ENCODE data around the gene DENND5B.
"Not testable (repeated sequence)": the region's sequence is repeated elsewhere in the genome, so short reads cannot be mapped to it uniquely, and the experiment has no call there.

Gene DENND5B

GRCh38 chr12:31506515-31507306, 84.2 kb downstream of the DENND5B start:
- Histone ChIP-seq H3K36me3 (ENCODE audit: control insufficient read depth in 2 of 2, insufficient read depth in 2 of 2, low read length in 2 of 2) (no peaks in the 10 kb centered on the region), H3K4me3 (ENCODE audit: low read length in 2 of 2) (no peak overlapping the region), H3K4me1 (ENCODE audit: control insufficient read depth, insufficient read depth, low read length) (peaks cover 7% of the 10 kb centered on the region), H3K9me3 (ENCODE audit: control insufficient read depth in 2 of 2, low read length in 2 of 2) (peaks cover 2 to 3% of the 10 kb centered on the region in 2 donors), H3K27ac (ENCODE audit: low read length) (no peak overlapping the region), H3K9ac (ENCODE audit: low read length in 2 of 2) (no peak overlapping the region), H3K27me3 (ENCODE audit: control insufficient read depth in 1 of 2, insufficient read depth in 2 of 2, low read length in 2 of 2) (no peaks in the 10 kb centered on the region)

DNA sequence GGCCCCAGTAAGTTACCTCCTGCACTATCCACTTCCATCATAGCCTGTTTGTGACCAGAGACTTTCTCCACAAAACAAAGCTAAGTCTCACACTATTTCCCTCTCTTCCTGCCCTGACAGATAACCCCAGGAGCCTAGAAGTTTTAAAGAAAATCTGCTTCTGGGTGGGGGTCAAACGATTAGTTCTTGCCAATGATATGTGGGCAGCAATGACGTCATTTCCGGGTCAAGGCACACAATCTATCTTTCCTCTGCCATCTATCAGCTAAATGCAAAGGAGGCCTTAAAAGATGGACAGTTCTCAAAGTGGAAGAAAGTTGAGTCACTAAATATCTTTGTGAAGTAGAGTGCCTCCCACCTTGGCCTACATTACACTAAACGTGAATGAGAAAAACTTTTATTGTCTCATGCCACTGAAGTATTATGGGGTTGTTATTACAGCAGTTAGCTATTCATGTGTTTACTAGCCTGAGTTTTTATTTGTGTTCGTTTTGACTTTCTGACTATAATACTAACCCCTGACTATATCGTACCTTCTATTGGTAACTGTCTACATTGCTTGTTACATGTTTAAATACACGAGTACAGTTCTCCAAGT, 86.2 kb downstream of the DENND5B start:
- H3K4me3 ChIP-seq (ENCODE audit: low read length in 2 of 2), result no peak overlapping the region
- no peak overlapping the region for H3K9ac ChIP-seq (ENCODE audit: low read length in 2 of 2)
- no peaks in the 10 kb centered on the region for H3K27me3 ChIP-seq (ENCODE audit: control insufficient read depth in 1 of 2, insufficient read depth in 2 of 2, low read length in 2 of 2)
- no peak overlapping the region for H3K27ac ChIP-seq (ENCODE audit: low read length)
- peaks cover 2 to 3% of the 10 kb centered on the region in 2 donors for H3K9me3 ChIP-seq (ENCODE audit: control insufficient read depth in 2 of 2, low read length in 2 of 2)
- no peaks in the 10 kb centered on the region for H3K36me3 ChIP-seq (ENCODE audit: control insufficient read depth in 2 of 2, insufficient read depth in 2 of 2, low read length in 2 of 2)
- peaks cover 1% of the 10 kb centered on the region for H3K4me1 ChIP-seq (ENCODE audit: control insufficient read depth, insufficient read depth, low read length)

GRCh38 chr12:31501014-31501413, 89.9 kb downstream of the DENND5B start:
- H3K9ac ChIP-seq (ENCODE audit: low read length in 2 of 2); H3K27me3 ChIP-seq (ENCODE audit: control insufficient read depth in 1 of 2, insufficient read depth in 2 of 2, low read length in 2 of 2); H3K27ac ChIP-seq (ENCODE audit: low read length); H3K9me3 ChIP-seq (ENCODE audit: control insufficient read depth in 2 of 2, low read length in 2 of 2); H3K4me1 ChIP-seq (ENCODE audit: control insufficient read depth, insufficient read depth, low read length); H3K36me3 ChIP-seq (ENCODE audit: control insufficient read depth in 2 of 2, insufficient read depth in 2 of 2, low read length in 2 of 2); H3K4me3 ChIP-seq (ENCODE audit: low read length in 2 of 2): not testable (repeated sequence)

DNA sequence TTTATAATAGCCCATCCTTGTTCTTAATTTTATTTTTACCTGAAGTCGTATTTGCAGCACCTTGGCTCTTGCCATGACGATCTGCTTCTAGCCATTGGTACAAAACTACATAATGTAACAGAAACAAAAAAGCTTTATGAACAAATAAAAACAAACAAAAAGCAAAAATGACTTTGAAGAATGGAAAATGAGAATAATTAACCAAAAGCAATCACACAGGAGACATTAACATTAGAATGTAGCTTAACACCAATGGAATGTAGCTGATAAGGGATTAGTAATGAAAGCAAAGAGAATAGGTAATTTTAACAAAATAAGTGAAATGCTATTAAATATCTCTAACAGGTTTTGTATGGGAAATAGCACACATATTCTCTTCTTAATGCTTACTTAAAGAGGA, 91.4 kb downstream of the DENND5B start:
- no peaks in the 10 kb centered on the region for H3K36me3 ChIP-seq (ENCODE audit: control insufficient read depth in 2 of 2, insufficient read depth in 2 of 2, low read length in 2 of 2)
- no peaks in the 10 kb centered on the region for H3K4me1 ChIP-seq (ENCODE audit: control insufficient read depth, insufficient read depth, low read length)
- H3K27me3 ChIP-seq (ENCODE audit: control insufficient read depth in 1 of 2, insufficient read depth in 2 of 2, low read length in 2 of 2), result no peaks in the 10 kb centered on the region
- H3K9ac ChIP-seq (ENCODE audit: low read length in 2 of 2), result no peak overlapping the region
- H3K4me3 ChIP-seq (ENCODE audit: low read length in 2 of 2), result no peak overlapping the region
- peaks cover 0 to under 1% of the 10 kb centered on the region in 2 donors for H3K9me3 ChIP-seq (ENCODE audit: control insufficient read depth in 2 of 2, low read length in 2 of 2)
- no peak overlapping the region for H3K27ac ChIP-seq (ENCODE audit: low read length)

GRCh38 chr12:31498424-31498823, 92.5 kb downstream of the DENND5B start:
- Histone ChIP-seq H3K4me1 (ENCODE audit: control insufficient read depth, insufficient read depth, low read length) (no peaks in the 10 kb centered on the region), H3K27me3 (ENCODE audit: control insufficient read depth in 1 of 2, insufficient read depth in 2 of 2, low read length in 2 of 2) (no peaks in the 10 kb centered on the region), H3K9me3 (ENCODE audit: control insufficient read depth in 2 of 2, low read length in 2 of 2) (no peaks in the 10 kb centered on the region), H3K4me3 (ENCODE audit: low read length in 2 of 2) (no peak overlapping the region), H3K27ac (ENCODE audit: low read length) (no peak overlapping the region), H3K9ac (ENCODE audit: low read length in 2 of 2) (no peak overlapping the region), H3K36me3 (ENCODE audit: control insufficient read depth in 2 of 2, insufficient read depth in 2 of 2, low read length in 2 of 2) (no peaks in the 10 kb centered on the region)

DNA sequence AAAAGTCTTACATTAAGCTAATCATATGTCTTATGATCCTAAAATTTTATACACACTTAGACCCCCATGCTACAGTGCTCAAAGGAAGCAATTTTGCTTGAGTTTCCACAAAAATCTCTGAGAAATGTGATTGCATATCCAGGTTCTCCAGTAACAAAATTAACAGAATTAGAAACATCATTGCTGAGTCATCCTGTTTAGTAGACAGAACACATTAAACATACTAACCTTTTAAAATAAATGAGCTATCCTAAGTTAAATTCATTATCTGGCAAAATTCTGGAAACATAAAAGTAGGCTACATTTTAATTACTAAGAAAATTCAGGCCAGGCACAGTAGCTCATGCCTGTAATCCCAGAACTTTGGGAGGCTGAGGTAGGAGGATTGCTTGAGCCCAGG, 94.7 kb downstream of the DENND5B start:
- Histone ChIP-seq H3K27ac (ENCODE audit: low read length) (no peak overlapping the region), H3K9ac (ENCODE audit: low read length in 2 of 2) (no peak overlapping the region), H3K27me3 (ENCODE audit: control insufficient read depth in 1 of 2, insufficient read depth in 2 of 2, low read length in 2 of 2) (no peaks in the 10 kb centered on the region), H3K9me3 (ENCODE audit: control insufficient read depth in 2 of 2, low read length in 2 of 2) (no peaks in the 10 kb centered on the region), H3K4me1 (ENCODE audit: control insufficient read depth, insufficient read depth, low read length) (no peaks in the 10 kb centered on the region), H3K4me3 (ENCODE audit: low read length in 2 of 2) (no peak overlapping the region), H3K36me3 (ENCODE audit: control insufficient read depth in 2 of 2, insufficient read depth in 2 of 2, low read length in 2 of 2) (no peaks in the 10 kb centered on the region)

DNA sequence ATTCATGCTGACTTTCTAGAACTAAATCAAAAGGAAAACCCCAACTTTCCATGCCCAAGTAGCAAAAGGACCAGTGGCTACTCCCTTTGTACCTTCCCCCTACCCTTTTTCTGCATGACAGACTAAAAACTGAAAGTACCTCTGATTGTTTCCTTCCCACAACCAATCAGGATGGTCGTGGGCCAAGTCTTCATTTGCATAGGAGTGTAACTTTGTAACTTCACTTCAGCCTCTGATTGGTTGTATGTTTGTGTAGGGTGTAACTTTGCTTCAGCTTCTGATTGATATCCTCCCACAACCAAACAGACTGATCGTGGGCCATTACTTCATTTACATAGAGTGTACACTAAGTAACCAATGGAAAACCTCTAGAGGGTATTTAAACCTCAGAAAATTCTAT, 96.5 kb downstream of the DENND5B start:
- Histone ChIP-seq H3K4me1 (ENCODE audit: control insufficient read depth, insufficient read depth, low read length) (no peaks in the 10 kb centered on the region), H3K36me3 (ENCODE audit: control insufficient read depth in 2 of 2, insufficient read depth in 2 of 2, low read length in 2 of 2) (peaks cover 0 to 8% of the 10 kb centered on the region in 2 donors)

DNA sequence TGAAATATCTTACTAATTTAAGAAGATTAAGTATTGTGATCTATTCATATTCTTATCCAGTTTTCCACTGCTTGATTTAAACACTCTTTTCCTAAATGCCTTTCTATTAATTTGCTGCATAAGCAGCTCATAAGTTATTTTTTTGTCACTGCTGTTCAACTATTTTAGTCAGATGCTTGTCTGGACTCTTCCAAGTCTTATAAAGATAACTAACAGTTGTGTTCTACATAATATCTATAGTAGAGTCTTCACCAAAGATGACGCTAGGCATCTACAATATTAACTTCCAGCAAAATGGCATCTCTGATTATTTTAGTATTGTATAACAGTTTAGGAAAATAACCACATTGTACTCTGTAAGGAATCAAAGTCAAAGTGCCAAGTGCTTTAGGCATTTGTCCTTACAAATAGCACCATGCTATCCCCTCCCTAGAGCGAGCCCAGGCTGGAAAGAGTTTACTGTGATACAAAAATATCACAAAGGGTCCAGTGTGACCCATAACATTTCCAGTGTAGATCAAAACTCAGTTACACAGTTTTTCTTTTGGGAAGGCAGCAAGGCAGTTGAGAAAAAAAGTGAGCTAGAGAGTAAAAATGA, 98.2 kb downstream of the DENND5B start:
- Histone ChIP-seq H3K27me3 (ENCODE audit: control insufficient read depth in 1 of 2, insufficient read depth in 2 of 2, low read length in 2 of 2) (no peaks in the 10 kb centered on the region), H3K4me3 (ENCODE audit: low read length in 2 of 2) (no peak overlapping the region), H3K36me3 (ENCODE audit: control insufficient read depth in 2 of 2, insufficient read depth in 2 of 2, low read length in 2 of 2) (peaks cover 0 to 8% of the 10 kb centered on the region in 2 donors), H3K9ac (ENCODE audit: low read length in 2 of 2) (no peak overlapping the region), H3K27ac (ENCODE audit: low read length) (no peak overlapping the region), H3K4me1 (ENCODE audit: control insufficient read depth, insufficient read depth, low read length) (no peaks in the 10 kb centered on the region), H3K9me3 (ENCODE audit: control insufficient read depth in 2 of 2, low read length in 2 of 2) (no peaks in the 10 kb centered on the region)

More for the DNA sequence above, 96.5 kb downstream of the DENND5B start:
- H3K4me3 ChIP-seq (ENCODE audit: low read length in 2 of 2), result no peak overlapping the region
- H3K27ac ChIP-seq (ENCODE audit: low read length), result no peak overlapping the region
- no peak overlapping the region for H3K9ac ChIP-seq (ENCODE audit: low read length in 2 of 2)
- no peaks in the 10 kb centered on the region for H3K9me3 ChIP-seq (ENCODE audit: control insufficient read depth in 2 of 2, low read length in 2 of 2)
- H3K27me3 ChIP-seq (ENCODE audit: control insufficient read depth in 1 of 2, insufficient read depth in 2 of 2, low read length in 2 of 2), result no peaks in the 10 kb centered on the region

DNA sequence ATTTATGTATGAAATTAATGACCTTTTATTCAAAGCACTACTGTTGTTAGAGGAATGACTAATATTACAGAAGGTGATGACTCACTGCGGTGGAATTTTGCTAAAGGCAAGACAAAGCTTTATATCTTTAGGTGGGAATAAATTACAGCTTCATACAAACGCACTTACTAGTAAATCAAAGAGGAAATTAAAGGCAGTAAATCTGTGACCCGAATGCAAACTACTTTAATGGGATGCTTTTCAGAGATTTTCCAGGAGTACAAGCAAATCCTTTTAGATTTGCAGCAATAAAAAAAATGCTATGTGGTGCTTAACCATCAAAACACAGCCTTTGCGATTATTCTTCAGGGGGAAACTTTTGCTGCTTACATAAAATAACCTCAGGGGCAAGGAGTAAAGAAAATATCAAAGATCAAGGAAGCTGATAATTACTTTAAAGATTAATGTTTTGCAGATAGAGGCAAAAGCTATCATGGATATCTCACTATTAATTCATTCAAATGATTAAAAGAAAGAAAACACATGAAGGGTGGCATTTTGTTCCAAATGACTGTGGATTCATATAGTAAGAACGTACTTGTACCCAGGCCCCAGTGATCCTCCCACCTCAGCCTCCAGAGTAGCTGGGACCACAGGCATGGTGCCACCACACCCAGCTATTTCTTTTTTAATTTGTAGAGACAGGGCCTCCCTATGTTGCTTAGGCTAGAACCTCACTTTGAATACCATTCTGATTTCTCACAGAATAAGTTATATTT, 98.9 kb downstream of the DENND5B start:
- H3K27ac ChIP-seq (ENCODE audit: low read length), result no peak overlapping the region
- H3K36me3 ChIP-seq (ENCODE audit: control insufficient read depth in 2 of 2, insufficient read depth in 2 of 2, low read length in 2 of 2), result peaks cover 0 to 8% of the 10 kb centered on the region in 2 donors
- no peak overlapping the region for H3K4me3 ChIP-seq (ENCODE audit: low read length in 2 of 2)

GRCh38 chr12:31491241-31491794, 99.6 kb downstream of the DENND5B start:
- Histone ChIP-seq H3K4me3 (ENCODE audit: low read length in 2 of 2) (no peak overlapping the region), H3K27me3 (ENCODE audit: control insufficient read depth in 1 of 2, insufficient read depth in 2 of 2, low read length in 2 of 2) (no peaks in the 10 kb centered on the region), H3K4me1 (ENCODE audit: control insufficient read depth, insufficient read depth, low read length) (no peaks in the 10 kb centered on the region), H3K9ac (ENCODE audit: low read length in 2 of 2) (no peak overlapping the region), H3K9me3 (ENCODE audit: control insufficient read depth in 2 of 2, low read length in 2 of 2) (no peaks in the 10 kb centered on the region), H3K27ac (ENCODE audit: low read length) (no peak overlapping the region), H3K36me3 (ENCODE audit: control insufficient read depth in 2 of 2, insufficient read depth in 2 of 2, low read length in 2 of 2) (peaks cover 0 to 8% of the 10 kb centered on the region in 2 donors)

More for the DNA sequence above, 98.9 kb downstream of the DENND5B start:
- H3K9me3 ChIP-seq (ENCODE audit: control insufficient read depth in 2 of 2, low read length in 2 of 2), result no peaks in the 10 kb centered on the region
- H3K27me3 ChIP-seq (ENCODE audit: control insufficient read depth in 1 of 2, insufficient read depth in 2 of 2, low read length in 2 of 2), result no peaks in the 10 kb centered on the region
- H3K9ac ChIP-seq (ENCODE audit: low read length in 2 of 2), result no peak overlapping the region
- no peaks in the 10 kb centered on the region for H3K4me1 ChIP-seq (ENCODE audit: control insufficient read depth, insufficient read depth, low read length)
